ENCODE measurements around the gene UNC93A. TPM values are rescaled to one million over a fixed set of nuclear protein-coding genes. Genes with fewer than 3 reads are reported as not detected.

The UNC93A gene
- total and polyA plus RNA-seq, 9 of the 15 experiments (the other 6 are each of a cell fraction or from before 2014, with no cell fraction given), result not detected

GRCh38 chr6:167317172-167317571 lies 26.1 kb downstream of the UNC93A start:
- no peaks in the 10 kb centered on the region for H3K9me3 ChIP-seq (replicated peaks; ENCODE audit: control insufficient read depth, insufficient read depth, low read depth, low read length)
- H3K4me2 ChIP-seq (ENCODE audit: insufficient read depth, low read length), result no peak overlapping the region
- 0 out of 2 replicates have a peak, but pooled peaks cover 3% of the 10 kb centered on the region for H4K20me1 ChIP-seq (replicated peaks; ENCODE audit: control insufficient read depth, insufficient read depth, low read length)
- H2AFZ ChIP-seq (ENCODE audit: low read depth, low read length), result no peak overlapping the region
- no peaks in the 10 kb centered on the region for H3K9me1 ChIP-seq (ENCODE audit: control insufficient read depth, insufficient read depth, low read length)
- no peaks in the 10 kb centered on the region for H3K36me3 ChIP-seq (ENCODE audit: control insufficient read depth, insufficient read depth, low read length)
- H3K4me1 ChIP-seq (replicated peaks in 1 of 2; ENCODE audit: control insufficient read depth in 2 of 2, insufficient read depth in 2 of 2, low read length in 2 of 2), result no peaks in the 10 kb centered on the region
- intact Hi-C loops (cut with micrococcal nuclease), result no loop called here
- FAIRE-seq (no peak), ATAC-seq (no peak), DNase-seq (ENCODE audit: extremely low read depth in 1 of 4, low spot score in 3 of 4) (no peak)
- in situ Hi-C loops (cut with MboI), result loop anchor here (5.0 kb wide), 1 partner anchor 110 kb away; no protein-coding TSS in a partner anchor
- no peaks in the 10 kb centered on the region for H3K79me2 ChIP-seq (ENCODE audit: control insufficient read depth, insufficient read depth, low read length)
- no peak overlapping the region for H3K4me3 ChIP-seq
- no peak overlapping the region for H3K9ac ChIP-seq (ENCODE audit: insufficient read depth in 1 of 2, low read depth in 2 of 2, low read length in 2 of 2)
- CTCF ChIA-PET (ENCODE audit: low intra/inter-chr PET ratio), result no interaction called here
- WGBS (ENCODE audit: insufficient coverage, low coverage, missing lambda C conversion rate), result under 1% methylated on average over 9 of the region's 9 CpGs
- POLR2A ChIA-PET, result no interaction called here
- H3K27ac ChIP-seq (ENCODE audit: extremely low read depth, low read depth, low read length), result no peak overlapping the region
- BruUV-seq (replicated peaks), result no TSS peak
- peaks cover 22 to 39% of the 10 kb centered on the region in 2 experiments; a peak in 4 of 5 replicates for H3K27me3 ChIP-seq (ENCODE audit: control insufficient read depth in 2 of 2, insufficient read depth in 2 of 2, low read length in 2 of 2)
- TF ChIP-seq ZNF184 (CRISPR knock-in tag; IDR thresholded peaks at IDR 0.05) (no peak), ZNF507 (tag; conservative IDR thresholded peaks at IDR 0.05) (no peak), BRF2 (IDR thresholded peaks at IDR 0.05; ENCODE audit: borderline replicate concordance, insufficient read depth, insufficient read length) (no peak), CTBP1 (IDR thresholded peaks at IDR 0.05; ENCODE audit: borderline replicate concordance) (no peak), KDM5B (IDR thresholded peaks at IDR 0.05; ENCODE audit: insufficient replicate concordance, low read depth, low read length) (no peak), SMARCA4 (IDR thresholded peaks at IDR 0.05) (no peak)
- TF ChIP-seq, protein P1, sequence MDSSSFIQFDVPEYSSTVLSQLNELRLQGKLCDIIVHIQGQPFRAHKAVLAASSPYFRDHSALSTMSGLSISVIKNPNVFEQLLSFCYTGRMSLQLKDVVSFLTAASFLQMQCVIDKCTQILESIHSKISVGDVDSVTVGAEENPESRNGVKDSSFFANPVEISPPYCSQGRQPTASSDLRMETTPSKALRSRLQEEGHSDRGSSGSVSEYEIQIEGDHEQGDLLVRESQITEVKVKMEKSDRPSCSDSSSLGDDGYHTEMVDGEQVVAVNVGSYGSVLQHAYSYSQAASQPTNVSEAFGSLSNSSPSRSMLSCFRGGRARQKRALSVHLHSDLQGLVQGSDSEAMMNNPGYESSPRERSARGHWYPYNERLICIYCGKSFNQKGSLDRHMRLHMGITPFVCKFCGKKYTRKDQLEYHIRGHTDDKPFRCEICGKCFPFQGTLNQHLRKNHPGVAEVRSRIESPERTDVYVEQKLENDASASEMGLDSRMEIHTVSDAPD (CRISPR knock-in tag; IDR thresholded peaks at IDR 0.05), result no peak
- TF ChIP-seq, protein P2, sequence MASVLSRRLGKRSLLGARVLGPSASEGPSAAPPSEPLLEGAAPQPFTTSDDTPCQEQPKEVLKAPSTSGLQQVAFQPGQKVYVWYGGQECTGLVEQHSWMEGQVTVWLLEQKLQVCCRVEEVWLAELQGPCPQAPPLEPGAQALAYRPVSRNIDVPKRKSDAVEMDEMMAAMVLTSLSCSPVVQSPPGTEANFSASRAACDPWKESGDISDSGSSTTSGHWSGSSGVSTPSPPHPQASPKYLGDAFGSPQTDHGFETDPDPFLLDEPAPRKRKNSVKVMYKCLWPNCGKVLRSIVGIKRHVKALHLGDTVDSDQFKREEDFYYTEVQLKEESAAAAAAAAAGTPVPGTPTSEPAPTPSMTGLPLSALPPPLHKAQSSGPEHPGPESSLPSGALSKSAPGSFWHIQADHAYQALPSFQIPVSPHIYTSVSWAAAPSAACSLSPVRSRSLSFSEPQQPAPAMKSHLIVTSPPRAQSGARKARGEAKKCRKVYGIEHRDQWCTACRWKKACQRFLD (CRISPR knock-in tag; IDR thresholded peaks at IDR 0.05), result no peak
